Sigmoid colon (tissue), 3 donors: ENCODE results near the gene CCDC81.

Experiments used
- POLR2A ChIP-seq, 2 donors: fragments of 450-650 bp; IDR thresholded peaks; one replicate each; pipeline ENCODE4 v1.6.1; 2016; ENCODE audit warnings: antibody characterized with exemption in 2 of 2, mild to moderate bottlenecking in 2 of 2, moderate library complexity in 2 of 2
- TF ChIP-seq, protein P1 (sequence below), 4 experiments: fragments of 450-650 bp in 3 of 4; fragments of 200-600 bp in 1 of 4; IDR thresholded peaks; one replicate each; pipeline ENCODE4 v1.5.1; 2016 to 2019; ENCODE audit warnings: antibody characterized with exemption in 4 of 4, mild to moderate bottlenecking in 3 of 4, moderate library complexity in 2 of 4

DNA sequence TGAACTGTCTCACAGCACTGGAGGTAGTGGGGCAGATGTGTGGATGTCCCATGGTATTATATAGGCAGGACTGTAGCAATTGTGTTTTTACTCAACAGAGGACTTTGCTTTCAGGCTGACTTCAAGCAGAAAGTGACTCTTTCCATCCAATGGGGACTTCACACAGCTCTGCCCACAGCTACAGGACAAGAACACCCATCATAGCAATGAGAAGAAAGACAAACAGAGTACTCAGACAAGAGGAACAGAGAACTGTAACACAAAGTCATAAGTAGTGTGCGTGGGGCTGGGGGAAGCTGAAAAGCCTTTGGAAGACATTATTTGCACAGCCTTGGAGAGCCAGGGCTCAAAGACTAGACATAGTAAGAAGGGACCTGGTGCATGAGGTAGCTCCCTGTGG lies 70.3 kb downstream of the CCDC81 start:
- no peak for TF ChIP-seq POLR2A (IDR thresholded peaks at IDR 0.05)
- TF ChIP-seq, protein P1, sequence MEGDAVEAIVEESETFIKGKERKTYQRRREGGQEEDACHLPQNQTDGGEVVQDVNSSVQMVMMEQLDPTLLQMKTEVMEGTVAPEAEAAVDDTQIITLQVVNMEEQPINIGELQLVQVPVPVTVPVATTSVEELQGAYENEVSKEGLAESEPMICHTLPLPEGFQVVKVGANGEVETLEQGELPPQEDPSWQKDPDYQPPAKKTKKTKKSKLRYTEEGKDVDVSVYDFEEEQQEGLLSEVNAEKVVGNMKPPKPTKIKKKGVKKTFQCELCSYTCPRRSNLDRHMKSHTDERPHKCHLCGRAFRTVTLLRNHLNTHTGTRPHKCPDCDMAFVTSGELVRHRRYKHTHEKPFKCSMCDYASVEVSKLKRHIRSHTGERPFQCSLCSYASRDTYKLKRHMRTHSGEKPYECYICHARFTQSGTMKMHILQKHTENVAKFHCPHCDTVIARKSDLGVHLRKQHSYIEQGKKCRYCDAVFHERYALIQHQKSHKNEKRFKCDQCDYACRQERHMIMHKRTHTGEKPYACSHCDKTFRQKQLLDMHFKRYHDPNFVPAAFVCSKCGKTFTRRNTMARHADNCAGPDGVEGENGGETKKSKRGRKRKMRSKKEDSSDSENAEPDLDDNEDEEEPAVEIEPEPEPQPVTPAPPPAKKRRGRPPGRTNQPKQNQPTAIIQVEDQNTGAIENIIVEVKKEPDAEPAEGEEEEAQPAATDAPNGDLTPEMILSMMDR (IDR thresholded peaks at IDR 0.05) = no peak
